Mesendoderm (in vitro differentiated cells): ENCODE measurements around the gene LIG1. TPM values are rescaled to one million over a fixed set of nuclear protein-coding genes. Genes with fewer than 3 reads are reported as not detected.

ENCODE experiments used
- DNase-seq: peaks from one replicate; pipeline ENCODE4 v3.0.0; 2013
- H2AK5ac ChIP-seq: 2 replicates; pipeline ENCODE4 v1.6.1; 2013; ENCODE audit warnings: low read length, inconsistent platforms
- H2BK120ac ChIP-seq: 2 replicates; pipeline ENCODE4 v1.6.1; 2013; ENCODE audit warnings: low read depth, mild to moderate bottlenecking, low read length, moderate library complexity, mixed read lengths
- H2BK15ac ChIP-seq: replicated peaks from 2 replicates; pipeline ENCODE4 v1.6.1; 2013; ENCODE audit warnings: low read depth, mild to moderate bottlenecking, moderate library complexity
- H2BK5ac ChIP-seq: 2 replicates; pipeline ENCODE4 v1.6.1; 2013; ENCODE audit warnings: low read length, inconsistent platforms
- H3K18ac ChIP-seq: 2 replicates; pipeline ENCODE4 v1.6.1; 2013; ENCODE audit warnings: mild to moderate bottlenecking, low read length, mixed read lengths
- H3K23ac ChIP-seq: one replicate; pipeline ENCODE4 v1.6.1; 2013; ENCODE audit warnings: low read length
- H3K27ac ChIP-seq: 2 replicates; pipeline ENCODE4 v1.5.1; 2013; ENCODE audit warnings: low read depth, mild to moderate bottlenecking, inconsistent platforms, low read length, moderate library complexity
- H3K27me3 ChIP-seq: 2 replicates; pipeline ENCODE4 v1.6.1; 2013; ENCODE audit warnings: low read length, control low read depth, mild to moderate bottlenecking, inconsistent platforms; ENCODE audit not compliant: insufficient read depth, poor library complexity
- H3K36me3 ChIP-seq: 2 replicates; pipeline ENCODE4 v1.6.1; 2013; ENCODE audit warnings: low read length, inconsistent platforms; ENCODE audit not compliant: control insufficient read depth, insufficient read depth
- H3K4ac ChIP-seq: one replicate; pipeline ENCODE4 v1.6.1; 2013; ENCODE audit warnings: low read depth, mild to moderate bottlenecking, low read length, moderate library complexity
- H3K4me1 ChIP-seq: 2 replicates; pipeline ENCODE4 v1.6.1; 2013; ENCODE audit warnings: low read depth, low read length, inconsistent platforms; ENCODE audit not compliant: control insufficient read depth
- H3K4me2 ChIP-seq: 2 replicates; pipeline ENCODE4 v1.6.1; 2013; ENCODE audit warnings: low read length
- H3K4me3 ChIP-seq: 2 replicates; pipeline ENCODE4 v1.5.1; 2013; ENCODE audit warnings: mild to moderate bottlenecking, low read length
- H3K56ac ChIP-seq: one replicate; pipeline ENCODE4 v1.6.1; 2013; ENCODE audit warnings: low read length
- H3K79me1 ChIP-seq: 2 replicates; pipeline ENCODE4 v1.6.1; 2013; ENCODE audit warnings: low read length, inconsistent platforms
- H3K79me2 ChIP-seq: 2 replicates; pipeline ENCODE4 v1.6.1; 2013; ENCODE audit warnings: mild to moderate bottlenecking, low read length; ENCODE audit not compliant: control insufficient read depth, insufficient read depth
- H3K9ac ChIP-seq: 2 replicates; pipeline ENCODE4 v1.6.1; 2013; ENCODE audit warnings: low read length, inconsistent platforms
- H4K5ac ChIP-seq: one replicate; pipeline ENCODE4 v1.6.1; 2013; ENCODE audit warnings: low read length
- H4K8ac ChIP-seq: one replicate; pipeline ENCODE4 v1.6.1; 2013; ENCODE audit warnings: low read depth, mild to moderate bottlenecking, control low read depth, low read length, moderate library complexity
- WGBS: extraction: QIAGEN DNeasy Blood & Tissue Kit; methylation state at CpG from one replicate; pipeline ENCODE4 v1.1.7; 2013; ENCODE audit warnings: low lambda C conversion rate, missing lambda C conversion rate; ENCODE audit not compliant: insufficient coverage; ENCODE audit errors: extremely low coverage; 5-methylcytosine and 5-hydroxymethylcytosine counted together
- polyA plus RNA-seq, 2 experiments: library from polyadenylated mRNA; stranded (reverse); fragments of 200-250 nt; gene quantifications; one replicate each; pipeline ENCODE4 v1.2.3, GENCODE V29; 2013

Gene LIG1
- 47.5 TPM for polyA plus RNA-seq (2013, experiment 1 of 2)
- 46.6 TPM for polyA plus RNA-seq (2013, experiment 2 of 2)

- Histone ChIP-seq H4K8ac (no peak within 1 kb of the TSS), H3K56ac (peak within 1 kb of the TSS; percentile 99), H2AK5ac (peak within 1 kb of the TSS; percentile 50), H2BK15ac (no peak within 1 kb of the TSS), H3K23ac (no peak within 1 kb of the TSS), H2BK120ac (no peak within 1 kb of the TSS), H3K27ac (peak within 1 kb of the TSS; percentile 89), H3K4ac (peak within 1 kb of the TSS; percentile 73), H3K79me2 (peaks cover 19% of the 10 kb centered on the region), H3K18ac (peak within 1 kb of the TSS; percentile 60), H3K4me1 (no peaks in the 10 kb centered on the region), H3K9ac (peak within 1 kb of the TSS; percentile 96), H3K79me1 (peaks cover 12% of the 10 kb centered on the region), H4K5ac (peak within 1 kb of the TSS; percentile 49), H3K27me3 (no peaks in the 10 kb centered on the region), H3K36me3 (peaks cover 2% of the 10 kb centered on the region), H3K4me2 (peak within 1 kb of the TSS; percentile 91), H2BK5ac (peak within 1 kb of the TSS; percentile 92), H3K4me3 (peak within 1 kb of the TSS; percentile 88)
- DNase-seq, result peak; percentile 97
- WGBS, result no CpG with 5 or more reads among the region's 82 CpGs
Measured at GRCh38 chr19:48169939-48170803, at the start of gene LIG1, which contains the start of gene ZSWIM9. Gene LIG1 (minus strand): TSS chr19:48170344. CDS start chr19:48165566, 4,778 bp downstream. Gene ZSWIM9 (plus strand): TSS chr19:48170680. CDS start chr19:48171803, 1,123 bp downstream.

DNA sequence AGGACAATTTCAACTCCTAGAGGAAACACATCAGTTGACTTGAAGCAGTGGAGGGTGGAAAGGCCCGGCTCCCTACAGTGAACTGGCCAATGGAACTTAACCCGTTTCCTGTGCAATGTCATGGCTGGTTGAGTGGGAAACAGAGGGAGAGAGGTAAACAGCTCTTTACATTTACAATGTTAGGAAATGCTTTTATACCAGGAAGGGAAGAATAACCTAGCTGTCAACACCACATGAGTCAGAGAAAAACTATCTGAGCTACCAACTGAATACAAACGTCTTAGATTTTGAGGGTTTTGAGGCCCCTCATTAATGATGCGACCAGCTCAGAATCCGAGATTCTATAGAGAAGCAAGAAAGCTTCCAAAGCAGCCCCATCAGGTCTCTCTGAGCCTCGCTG lies 48.9 kb upstream of the LIG1 start:
- Histone ChIP-seq H3K79me2 (no peaks in the 10 kb centered on the region), H3K23ac (no peak overlapping the region), H3K4me1 (no peaks in the 10 kb centered on the region), H2BK5ac (no peak overlapping the region), H2BK15ac (no peak overlapping the region), H3K4ac (no peak overlapping the region), H3K9ac (no peak overlapping the region), H3K27ac (no peak overlapping the region), H3K36me3 (no peaks in the 10 kb centered on the region), H4K8ac (no peak overlapping the region), H3K18ac (no peak overlapping the region), H2AK5ac (no peak overlapping the region), H3K79me1 (no peaks in the 10 kb centered on the region), H3K4me3 (no peak overlapping the region), H3K27me3 (no peaks in the 10 kb centered on the region), H2BK120ac (no peak overlapping the region), H3K56ac (no peak overlapping the region), H4K5ac (no peak overlapping the region), H3K4me2 (no peak overlapping the region)
- DNase-seq, result peak; percentile 37
- WGBS, result no CpG with 5 or more reads among the region's 6 CpGs

DNA sequence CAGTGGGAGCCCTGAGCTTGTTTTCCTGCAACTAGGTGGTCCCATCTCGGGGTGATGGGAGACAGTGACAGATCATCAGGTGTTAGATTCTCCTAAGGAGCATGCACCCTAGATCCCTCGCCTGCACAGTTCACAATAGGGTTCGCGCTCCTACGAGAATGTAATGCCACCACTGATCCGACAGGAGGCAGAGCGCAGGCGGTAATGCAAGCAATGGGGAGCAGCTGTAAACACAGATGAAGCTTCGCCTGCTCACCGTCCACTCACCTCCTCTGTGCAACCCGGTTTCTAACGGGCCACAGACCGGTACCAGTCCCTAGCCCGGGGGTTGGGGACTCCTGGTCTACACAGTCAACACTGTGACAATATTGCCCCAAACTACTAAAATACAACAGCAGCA lies 46.8 kb upstream of the LIG1 start:
- Histone ChIP-seq H3K4me3 (no peak overlapping the region), H3K18ac (no peak overlapping the region), H3K23ac (no peak overlapping the region), H2BK15ac (no peak overlapping the region), H2BK5ac (no peak overlapping the region), H3K36me3 (no peaks in the 10 kb centered on the region), H3K27me3 (no peaks in the 10 kb centered on the region), H3K4me2 (no peak overlapping the region), H4K5ac (no peak overlapping the region), H3K4ac (no peak overlapping the region), H3K4me1 (no peaks in the 10 kb centered on the region), H2BK120ac (no peak overlapping the region), H3K79me1 (no peaks in the 10 kb centered on the region), H4K8ac (no peak overlapping the region), H3K27ac (no peak overlapping the region), H2AK5ac (no peak overlapping the region), H3K56ac (no peak overlapping the region), H3K9ac (no peak overlapping the region), H3K79me2 (no peaks in the 10 kb centered on the region)
- peak; percentile 59 for DNase-seq
- whole genome bisulfite sequencing, result no CpG with 5 or more reads among the region's 14 CpGs

DNA sequence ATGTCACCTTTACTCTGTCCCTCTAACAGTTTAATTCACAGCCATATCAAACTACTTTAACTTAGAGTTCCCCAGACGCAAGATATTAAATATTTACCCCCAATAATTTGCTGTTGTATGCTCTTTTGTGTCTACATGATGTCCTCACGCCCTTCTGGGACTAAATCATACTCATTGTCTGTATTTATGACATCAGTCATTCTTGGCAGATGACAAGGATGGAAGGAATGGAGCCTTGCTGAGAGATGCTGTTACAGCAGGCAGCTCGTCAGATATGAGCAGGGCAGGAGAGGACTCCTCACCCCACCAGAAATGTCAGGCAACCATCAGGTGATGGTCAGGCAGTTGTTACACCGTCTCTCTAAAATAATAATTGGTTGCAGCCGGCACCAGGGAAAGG lies 43.8 kb upstream of the LIG1 start:
- H3K4me3 ChIP-seq, result no peak overlapping the region

GRCh38 chr19:48210005-48210404 lies 39.9 kb upstream of the LIG1 start:
- Histone ChIP-seq H3K27me3 (no peaks in the 10 kb centered on the region), H3K9ac (no peak overlapping the region), H2BK120ac (no peak overlapping the region), H2BK5ac (no peak overlapping the region), H3K4me1 (no peaks in the 10 kb centered on the region), H3K4ac (no peak overlapping the region), H3K4me3 (no peak overlapping the region), H3K56ac (no peak overlapping the region), H3K23ac (no peak overlapping the region), H2BK15ac (no peak overlapping the region), H3K79me1 (no peaks in the 10 kb centered on the region), H3K18ac (no peak overlapping the region), H3K79me2 (no peaks in the 10 kb centered on the region), H3K27ac (no peak overlapping the region), H2AK5ac (no peak overlapping the region), H3K36me3 (no peaks in the 10 kb centered on the region), H3K4me2 (no peak overlapping the region), H4K5ac (no peak overlapping the region), H4K8ac (no peak overlapping the region)
- no peak for DNase-seq
- WGBS, result no CpG with 5 or more reads among the region's 3 CpGs

More for the DNA sequence above, 43.8 kb upstream of the LIG1 start:
- Histone ChIP-seq H3K36me3 (no peaks in the 10 kb centered on the region), H2BK120ac (no peak overlapping the region), H4K5ac (no peak overlapping the region), H3K27me3 (no peaks in the 10 kb centered on the region), H3K4me2 (no peak overlapping the region), H2AK5ac (no peak overlapping the region), H3K4ac (no peak overlapping the region), H2BK15ac (no peak overlapping the region), H4K8ac (no peak overlapping the region), H3K23ac (no peak overlapping the region), H3K27ac (no peak overlapping the region), H3K56ac (no peak overlapping the region), H3K9ac (no peak overlapping the region), H3K4me1 (no peaks in the 10 kb centered on the region), H2BK5ac (no peak overlapping the region), H3K79me2 (no peaks in the 10 kb centered on the region), H3K79me1 (no peaks in the 10 kb centered on the region), H3K18ac (no peak overlapping the region)
- DNase-seq, result no peak
- no CpG with 5 or more reads among the region's 5 CpGs for WGBS
